ENCODE results near the gene MED16. TPM values are rescaled to one million over a fixed set of nuclear protein-coding genes. Genes with fewer than 3 reads are reported as not detected.

Gene MED16
- total RNA-seq, 3 donors from 2014 or later: 14.9 to 33.1 (median 32.8) TPM

GRCh38 chr19:924553-925086, 31.6 kb upstream of the MED16 start:
- Histone ChIP-seq H3K9me3 (no peaks in the 10 kb centered on the region), H3K4me1 (peaks cover 9 to 10% of the 10 kb centered on the region in 2 donors), H3K4me3 (peak overlapping the region; percentile 84 to 91 (median 86)), H3K27me3 (peaks cover 5 to 17% of the 10 kb centered on the region in 2 donors), H3K27ac (peak overlapping the region in 1 of 2 donors; percentile 83), H3K36me3 (no peaks in the 10 kb centered on the region)
- DNase-seq (ENCODE audit: low spot score in 2 of 2): no peak
- TF ChIP-seq, protein P1, sequence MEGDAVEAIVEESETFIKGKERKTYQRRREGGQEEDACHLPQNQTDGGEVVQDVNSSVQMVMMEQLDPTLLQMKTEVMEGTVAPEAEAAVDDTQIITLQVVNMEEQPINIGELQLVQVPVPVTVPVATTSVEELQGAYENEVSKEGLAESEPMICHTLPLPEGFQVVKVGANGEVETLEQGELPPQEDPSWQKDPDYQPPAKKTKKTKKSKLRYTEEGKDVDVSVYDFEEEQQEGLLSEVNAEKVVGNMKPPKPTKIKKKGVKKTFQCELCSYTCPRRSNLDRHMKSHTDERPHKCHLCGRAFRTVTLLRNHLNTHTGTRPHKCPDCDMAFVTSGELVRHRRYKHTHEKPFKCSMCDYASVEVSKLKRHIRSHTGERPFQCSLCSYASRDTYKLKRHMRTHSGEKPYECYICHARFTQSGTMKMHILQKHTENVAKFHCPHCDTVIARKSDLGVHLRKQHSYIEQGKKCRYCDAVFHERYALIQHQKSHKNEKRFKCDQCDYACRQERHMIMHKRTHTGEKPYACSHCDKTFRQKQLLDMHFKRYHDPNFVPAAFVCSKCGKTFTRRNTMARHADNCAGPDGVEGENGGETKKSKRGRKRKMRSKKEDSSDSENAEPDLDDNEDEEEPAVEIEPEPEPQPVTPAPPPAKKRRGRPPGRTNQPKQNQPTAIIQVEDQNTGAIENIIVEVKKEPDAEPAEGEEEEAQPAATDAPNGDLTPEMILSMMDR (IDR thresholded peaks at IDR 0.05): no peak
- TF ChIP-seq POLR2AphosphoS5 (IDR thresholded peaks at IDR 0.05) (no peak), POLR2A (IDR thresholded peaks at IDR 0.05) (no peak)
- intact Hi-C loops (cut with DNase I; ENCODE audit: low total_unique reads): loop anchor here (1.0 kb wide), 1 partner anchor 60 kb away; the partner anchor contains the start of gene WDR18

- Histone ChIP-seq H3K9me3 (no peaks in the 10 kb centered on the region), H3K4me3 (peak overlapping the region in 2 of 3 donors; percentile 47 to 71), H3K27ac (no peak overlapping the region), H3K36me3 (no peaks in the 10 kb centered on the region), H3K4me1 (peaks cover 11 to 31% of the 10 kb centered on the region in 2 donors), H3K27me3 (peaks cover 19 to 36% of the 10 kb centered on the region in 2 donors)
- no peak for DNase-seq (ENCODE audit: low spot score in 2 of 2)
- TF ChIP-seq POLR2A (IDR thresholded peaks at IDR 0.05) (no peak), POLR2AphosphoS5 (IDR thresholded peaks at IDR 0.05) (no peak)
- TF ChIP-seq, protein P1 (IDR thresholded peaks at IDR 0.05): peak in 1 of 3 donors; percentile 11
- intact Hi-C loops (cut with DNase I; ENCODE audit: low total_unique reads): no loop called here
Observed at GRCh38 chr19:920051-920864, 27.3 kb upstream of the MED16 start.

GRCh38 chr19:919199-920050, 26.4 kb upstream of the MED16 start:
- DNase-seq (ENCODE audit: low spot score in 2 of 2): no peak
- Histone ChIP-seq H3K4me3 (peak overlapping the region in 2 of 3 donors; percentile 47 to 71), H3K4me1 (peaks cover 11 to 31% of the 10 kb centered on the region in 2 donors), H3K36me3 (no peaks in the 10 kb centered on the region), H3K9me3 (no peaks in the 10 kb centered on the region), H3K27ac (no peak overlapping the region), H3K27me3 (peaks cover 19 to 36% of the 10 kb centered on the region in 2 donors)
- TF ChIP-seq, protein P1 (IDR thresholded peaks at IDR 0.05): no peak
- TF ChIP-seq POLR2A (IDR thresholded peaks at IDR 0.05): no peak
- TF ChIP-seq POLR2AphosphoS5 (IDR thresholded peaks at IDR 0.05): no peak
- intact Hi-C loops (cut with DNase I; ENCODE audit: low total_unique reads): loop anchor here (5.0 kb wide), 2 partner anchors 62 to 152 kb away; partner anchors contain the start of gene CFD

GRCh38 chr19:918481-919198, 25.7 kb upstream of the MED16 start:
- H3K36me3 ChIP-seq: no peaks in the 10 kb centered on the region
- peaks cover 19 to 36% of the 10 kb centered on the region in 2 donors for H3K27me3 ChIP-seq
- H3K27ac ChIP-seq: no peak overlapping the region
- H3K4me3 ChIP-seq: peak overlapping the region in 2 of 3 donors; percentile 47 to 71
- TF ChIP-seq POLR2AphosphoS5 (IDR thresholded peaks at IDR 0.05) (no peak), POLR2A (IDR thresholded peaks at IDR 0.05) (no peak)
- TF ChIP-seq, protein P1 (IDR thresholded peaks at IDR 0.05): no peak
- no peak for DNase-seq (ENCODE audit: low spot score in 2 of 2)
- intact Hi-C loops (cut with DNase I; ENCODE audit: low total_unique reads): loop anchor here (5.0 kb wide), 2 partner anchors 61 to 151 kb away; partner anchors contain the start of gene CFD
- H3K9me3 ChIP-seq: no peaks in the 10 kb centered on the region
- peaks cover 13 to 31% of the 10 kb centered on the region in 2 donors for H3K4me1 ChIP-seq
